ENCODE results near the gene CASP7.
"Not testable (repeated sequence)": the region's sequence is repeated elsewhere in the genome, so short reads cannot be mapped to it uniquely, and the experiment has no call there.

The CASP7 gene

GRCh38 chr10:113679463-113680189, at the start of gene CASP7:
Gene CASP7 (plus strand): TSS chr10:113679912. CDS start chr10:113697494, 17,582 bp downstream.
- DNase-seq (ENCODE audit: low read depth in 2 of 2, low spot score in 1 of 2) = peak; percentile 40 to 62

GRCh38 chr10:113630929-113631533, 48.7 kb upstream of the CASP7 start:
- DNase-seq (ENCODE audit: low read depth in 2 of 2, low spot score in 1 of 2) = no peak

GRCh38 chr10:113631684-113632367, 47.9 kb upstream of the CASP7 start:
- DNase-seq (ENCODE audit: low read depth in 2 of 2, low spot score in 1 of 2) = no peak

- DNase-seq (ENCODE audit: low read depth in 2 of 2, low spot score in 1 of 2) = no peak
These were observed 39.7 kb upstream of the CASP7 start for GRCh38 chr10:113639966-113640365.

GRCh38 chr10:113641702-113642101, 38.0 kb upstream of the CASP7 start:
- no peak for DNase-seq (ENCODE audit: low read depth in 2 of 2, low spot score in 1 of 2)

- no peak for DNase-seq (ENCODE audit: low read depth in 2 of 2, low spot score in 1 of 2)
These were observed 36.5 kb upstream of the CASP7 start for GRCh38 chr10:113643183-113643582.

- no peak for DNase-seq (ENCODE audit: low read depth in 2 of 2, low spot score in 1 of 2)
These were observed 35.3 kb upstream of the CASP7 start for GRCh38 chr10:113644185-113645120.

- DNase-seq (ENCODE audit: low read depth in 2 of 2, low spot score in 1 of 2) = no peak
These were observed 33.1 kb upstream of the CASP7 start for GRCh38 chr10:113646336-113647201.

GRCh38 chr10:113647812-113648211, 31.9 kb upstream of the CASP7 start:
- DNase-seq (ENCODE audit: low read depth in 2 of 2, low spot score in 1 of 2) = no peak

GRCh38 chr10:113648478-113648877, 31.2 kb upstream of the CASP7 start:
- DNase-seq (ENCODE audit: low read depth in 2 of 2, low spot score in 1 of 2) = no peak

- no peak for DNase-seq (ENCODE audit: low read depth in 2 of 2, low spot score in 1 of 2)
These were observed 29.5 kb upstream of the CASP7 start for GRCh38 chr10:113650172-113650571.

- DNase-seq (ENCODE audit: low read depth in 2 of 2, low spot score in 1 of 2) = no peak
These were observed 28.7 kb upstream of the CASP7 start for GRCh38 chr10:113651021-113651420.

- DNase-seq (ENCODE audit: low read depth in 2 of 2, low spot score in 1 of 2) = no peak
These were observed 27.8 kb upstream of the CASP7 start for GRCh38 chr10:113651898-113652297.

- DNase-seq (ENCODE audit: low read depth in 2 of 2, low spot score in 1 of 2) = not testable (repeated sequence)
These were observed 27.3 kb upstream of the CASP7 start for GRCh38 chr10:113652456-113652855.

GRCh38 chr10:113656896-113657295, 22.8 kb upstream of the CASP7 start:
- no peak for DNase-seq (ENCODE audit: low read depth in 2 of 2, low spot score in 1 of 2)

- no peak for DNase-seq (ENCODE audit: low read depth in 2 of 2, low spot score in 1 of 2)
These were observed 22.2 kb upstream of the CASP7 start for GRCh38 chr10:113657544-113657943.

- DNase-seq (ENCODE audit: low read depth in 2 of 2, low spot score in 1 of 2) = no peak
These were observed 18.4 kb upstream of the CASP7 start for GRCh38 chr10:113661332-113661731.

- DNase-seq (ENCODE audit: low read depth in 2 of 2, low spot score in 1 of 2) = no peak
These were observed 16.6 kb upstream of the CASP7 start for GRCh38 chr10:113663142-113663541.

GRCh38 chr10:113663908-113664307, 15.8 kb upstream of the CASP7 start, which contains the start of gene NRAP:
Gene NRAP (minus strand): TSS chr10:113664041. CDS start chr10:113663882, 159 bp downstream.
- DNase-seq (ENCODE audit: low read depth in 2 of 2, low spot score in 1 of 2) = no peak

- no peak for DNase-seq (ENCODE audit: low read depth in 2 of 2, low spot score in 1 of 2)
These were observed 14.4 kb upstream of the CASP7 start for GRCh38 chr10:113665352-113665751.

Measured in stimulated activated CD8-positive, alpha-beta memory T cell treated with anti-CD3 and anti-CD28 coated beads, Interleukin-4, amount 100 ng/mL, for 1 hour (primary cell).